GM06990 (cell line): ENCODE results near the gene DCLK2.

ENCODE experiments used
- DNase-seq: peaks from one replicate; pipeline ENCODE4 v3.0.0-alpha.2; 2011; ENCODE audit not compliant: insufficient read length; ENCODE audit errors: extremely low read depth
- H3K27me3 ChIP-seq: replicated peaks from 2 replicates; pipeline ENCODE4 v1.6.0; 2011; ENCODE audit warnings: low read length; ENCODE audit not compliant: control insufficient read depth, insufficient read depth
- H3K36me3 ChIP-seq: 2 replicates; pipeline ENCODE4 v1.5.1; 2011; ENCODE audit warnings: low read length; ENCODE audit not compliant: control insufficient read depth, insufficient read depth
- H3K4me3 ChIP-seq: replicated peaks from 2 replicates; pipeline ENCODE4 v1.5.1; 2011; ENCODE audit warnings: low read depth, mild to moderate bottlenecking, control low read depth, low read length
- TF ChIP-seq, protein P1 (sequence below): IDR thresholded peaks from 2 replicates; pipeline ENCODE4 v1.5.1; 2011; ENCODE audit warnings: low read length, control low read depth, mild to moderate bottlenecking, inconsistent platforms; ENCODE audit not compliant: insufficient read depth, poor library complexity, severe bottlenecking

The DCLK2 gene

DNA sequence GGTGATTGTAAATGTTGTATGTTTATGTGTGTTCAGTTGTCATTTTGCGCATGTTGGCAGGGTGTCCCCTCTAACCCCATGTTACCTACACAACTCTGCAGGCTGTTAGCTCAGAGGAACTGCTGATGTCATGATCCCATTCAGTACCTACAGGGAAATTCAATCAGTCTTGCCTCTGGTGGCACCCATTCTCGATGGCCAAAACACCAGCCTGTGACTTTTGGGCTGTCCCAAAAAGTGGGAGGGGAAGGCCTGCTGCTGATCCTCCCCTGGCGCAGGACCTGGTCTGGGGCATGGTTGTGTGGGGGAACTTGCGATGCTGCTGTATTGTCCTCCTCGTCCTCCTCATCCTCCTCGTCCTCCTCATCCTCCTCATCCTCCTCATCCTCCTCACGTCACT lies 174.5 kb downstream of the DCLK2 start:
- DNase-seq, result no peak
- no peak overlapping the region for H3K4me3 ChIP-seq

DNA sequence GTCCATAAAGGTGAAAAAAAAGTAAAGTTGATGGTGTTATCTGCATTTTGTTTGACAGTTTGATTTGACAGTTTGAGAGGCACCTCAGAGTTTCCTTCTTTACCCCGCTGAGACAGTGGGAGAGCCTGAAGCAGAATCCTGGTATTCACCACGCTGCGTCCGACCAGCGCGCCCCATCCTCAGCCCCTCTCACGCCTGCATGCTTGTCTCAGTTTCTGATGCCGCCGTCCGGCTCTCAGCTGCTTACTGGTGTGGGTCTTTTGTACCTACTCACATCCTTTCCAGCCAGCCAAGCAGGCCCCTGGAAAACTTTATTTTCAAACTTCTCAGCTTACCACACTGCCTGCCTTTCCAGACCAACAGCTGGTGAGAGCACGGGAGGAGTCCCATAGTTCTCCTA lies 175.2 kb downstream of the DCLK2 start:
- Histone ChIP-seq H3K36me3 (no peaks in the 10 kb centered on the region), H3K27me3 (no peaks in the 10 kb centered on the region), H3K4me3 (no peak overlapping the region)
- TF ChIP-seq, protein P1, sequence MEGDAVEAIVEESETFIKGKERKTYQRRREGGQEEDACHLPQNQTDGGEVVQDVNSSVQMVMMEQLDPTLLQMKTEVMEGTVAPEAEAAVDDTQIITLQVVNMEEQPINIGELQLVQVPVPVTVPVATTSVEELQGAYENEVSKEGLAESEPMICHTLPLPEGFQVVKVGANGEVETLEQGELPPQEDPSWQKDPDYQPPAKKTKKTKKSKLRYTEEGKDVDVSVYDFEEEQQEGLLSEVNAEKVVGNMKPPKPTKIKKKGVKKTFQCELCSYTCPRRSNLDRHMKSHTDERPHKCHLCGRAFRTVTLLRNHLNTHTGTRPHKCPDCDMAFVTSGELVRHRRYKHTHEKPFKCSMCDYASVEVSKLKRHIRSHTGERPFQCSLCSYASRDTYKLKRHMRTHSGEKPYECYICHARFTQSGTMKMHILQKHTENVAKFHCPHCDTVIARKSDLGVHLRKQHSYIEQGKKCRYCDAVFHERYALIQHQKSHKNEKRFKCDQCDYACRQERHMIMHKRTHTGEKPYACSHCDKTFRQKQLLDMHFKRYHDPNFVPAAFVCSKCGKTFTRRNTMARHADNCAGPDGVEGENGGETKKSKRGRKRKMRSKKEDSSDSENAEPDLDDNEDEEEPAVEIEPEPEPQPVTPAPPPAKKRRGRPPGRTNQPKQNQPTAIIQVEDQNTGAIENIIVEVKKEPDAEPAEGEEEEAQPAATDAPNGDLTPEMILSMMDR, result no peak
- DNase-seq, result no peak

More for the DNA sequence above, 174.5 kb downstream of the DCLK2 start:
- TF ChIP-seq, protein P1, result no peak
- Histone ChIP-seq H3K36me3 (no peaks in the 10 kb centered on the region), H3K27me3 (no peaks in the 10 kb centered on the region; the same call in 1 of the 2 replicates)

DNA sequence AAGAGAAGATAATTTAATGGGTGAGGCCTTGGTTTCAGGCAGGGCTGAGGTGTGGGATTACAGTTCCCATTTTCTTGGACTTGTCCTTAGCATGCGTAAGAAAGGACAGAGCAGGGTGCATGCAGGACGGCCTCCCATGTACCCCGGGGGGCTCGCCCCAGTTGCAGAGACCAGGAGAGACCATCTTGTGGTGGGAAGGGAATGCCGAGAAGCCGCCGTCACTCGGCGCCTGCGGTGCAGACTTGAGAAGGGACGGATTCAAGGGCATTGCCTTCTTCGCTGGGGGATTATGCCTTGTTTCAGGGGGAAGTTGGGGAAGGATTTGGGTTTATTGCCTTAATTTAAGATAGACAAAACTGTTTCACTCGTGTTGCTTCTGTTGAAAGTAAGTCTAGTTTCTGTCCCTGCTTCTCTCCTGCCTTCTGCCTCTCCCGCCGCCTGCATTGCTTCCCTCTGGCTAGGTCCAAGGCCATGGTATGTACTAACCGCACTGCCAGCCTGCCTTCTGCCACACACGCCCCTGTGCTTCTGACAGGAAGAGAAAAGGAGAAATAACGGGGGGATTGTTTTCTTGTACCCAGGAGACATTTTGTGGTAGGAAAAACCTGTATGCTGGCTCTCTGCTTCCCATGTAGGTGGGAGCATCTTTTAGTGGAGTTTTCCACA lies 175.9 kb downstream of the DCLK2 start:
- H3K36me3 ChIP-seq, result no peaks in the 10 kb centered on the region
- TF ChIP-seq, protein P1, result no peak
- DNase-seq, result no peak

DNA sequence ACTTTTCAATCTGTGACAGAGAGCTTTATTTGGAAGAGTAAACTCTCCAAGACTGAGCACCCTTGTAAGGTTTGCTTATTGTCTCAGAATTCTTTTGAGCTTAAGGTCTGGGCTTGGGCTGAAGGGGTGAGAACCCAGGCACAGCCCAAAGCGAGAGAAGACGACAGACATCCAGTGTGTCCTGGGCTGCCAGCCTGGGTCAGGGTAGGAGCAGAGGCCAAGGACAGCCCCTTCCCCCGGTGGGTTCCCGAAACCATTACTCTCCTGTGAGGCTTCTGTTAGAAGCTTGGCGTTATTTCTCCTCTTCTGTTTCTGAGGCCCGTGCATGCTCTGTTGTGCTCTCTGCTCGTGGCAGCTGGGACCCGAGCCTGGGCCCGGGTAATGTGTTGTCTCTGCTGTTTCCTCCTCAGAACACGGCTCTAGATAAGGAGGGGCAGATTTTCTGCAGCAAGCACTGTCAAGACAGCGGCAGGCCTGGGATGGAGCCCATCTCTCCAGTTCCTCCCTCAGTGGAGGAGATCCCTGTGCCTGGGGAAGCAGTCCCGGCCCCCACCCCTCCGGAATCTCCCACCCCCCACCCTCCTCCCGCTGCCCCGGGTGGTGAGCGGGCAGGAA lies 177.5 kb downstream of the DCLK2 start:
- Histone ChIP-seq H3K36me3 (no peaks in the 10 kb centered on the region), H3K27me3 (no peaks in the 10 kb centered on the region), H3K4me3 (no peak overlapping the region)
- TF ChIP-seq, protein P1, result no peak
- no peak for DNase-seq

More for the DNA sequence above, 175.9 kb downstream of the DCLK2 start:
- H3K27me3 ChIP-seq, result no peaks in the 10 kb centered on the region
- H3K4me3 ChIP-seq, result no peak overlapping the region

DNA sequence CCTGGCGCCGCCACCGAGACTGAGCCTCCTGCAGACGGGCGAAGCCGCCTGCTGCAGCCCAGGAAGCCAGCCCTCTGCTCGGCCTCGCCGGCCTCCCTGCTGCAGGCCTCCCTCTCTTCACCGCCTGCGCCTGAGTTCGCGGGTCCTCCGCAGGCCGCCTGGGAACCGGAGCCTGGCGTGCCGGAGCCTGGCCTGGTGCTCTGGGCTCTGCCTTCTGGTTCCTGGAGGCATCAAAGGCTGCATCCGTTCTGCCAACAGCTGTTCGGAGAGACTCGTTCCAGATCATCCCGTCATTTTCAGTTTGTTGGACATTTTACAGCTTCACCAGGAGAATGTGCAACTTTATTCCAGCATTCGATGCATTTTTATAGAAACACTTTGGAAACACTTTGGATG lies 178.0 kb downstream of the DCLK2 start:
- Histone ChIP-seq H3K4me3 (no peak overlapping the region), H3K27me3 (no peaks in the 10 kb centered on the region), H3K36me3 (no peaks in the 10 kb centered on the region)
- no peak for DNase-seq
- TF ChIP-seq, protein P1, result no peak
